ENCODE data around the gene KDM7A. TPM values are rescaled to one million over a fixed set of nuclear protein-coding genes. Genes with fewer than 3 reads are reported as not detected.
A peak's percentile ranks its signal among the peaks of the same experiment; 100 is the strongest.

Gene KDM7A
- total and polyA plus RNA-seq, 2 donors, result 6.3 to 14.8 TPM

GRCh38 chr7:140217750-140218501, 41.1 kb upstream of the KDM7A start:
- Histone ChIP-seq H3K4me3 (ENCODE audit: low read length in 2 of 2) (no peak overlapping the region), H3K27ac (ENCODE audit: low read depth in 1 of 2, low read length in 1 of 2) (no peak overlapping the region), H3K36me3 (ENCODE audit: control insufficient read depth in 2 of 2, insufficient read depth in 2 of 2, low read length in 1 of 2) (no peaks in the 10 kb centered on the region), H3K9me3 (ENCODE audit: control insufficient read depth in 2 of 2, insufficient read depth in 1 of 2, low read length in 1 of 2) (peaks cover 0 to 15% of the 10 kb centered on the region in 2 donors), H3K4me1 (ENCODE audit: control insufficient read depth in 2 of 2, insufficient read depth in 2 of 2, low read length in 2 of 2) (no peaks in the 10 kb centered on the region), H3K27me3 (ENCODE audit: control insufficient read depth in 2 of 2, insufficient read depth in 1 of 2, low read length in 1 of 2) (no peaks in the 10 kb centered on the region)
- DNase-seq (ENCODE audit: low read depth in 6 of 9, low spot score in 9 of 9), result no peak
- WGBS, result 100% methylated on average over 4 of the region's 4 CpGs

- no peak for DNase-seq (ENCODE audit: low read depth in 6 of 9, low spot score in 9 of 9)
- H3K4me1 ChIP-seq (ENCODE audit: control insufficient read depth in 2 of 2, insufficient read depth in 2 of 2, low read length in 2 of 2), result peaks cover 1 to 6% of the 10 kb centered on the region in 2 donors
- H3K27me3 ChIP-seq (ENCODE audit: control insufficient read depth in 2 of 2, insufficient read depth in 1 of 2, low read length in 1 of 2), result no peaks in the 10 kb centered on the region
- peaks cover 0 to 15% of the 10 kb centered on the region in 2 donors for H3K9me3 ChIP-seq (ENCODE audit: control insufficient read depth in 2 of 2, insufficient read depth in 1 of 2, low read length in 1 of 2)
- no peak overlapping the region for H3K4me3 ChIP-seq (ENCODE audit: low read length in 2 of 2)
- H3K36me3 ChIP-seq (ENCODE audit: control insufficient read depth in 2 of 2, insufficient read depth in 2 of 2, low read length in 1 of 2), result no peaks in the 10 kb centered on the region
- no peak overlapping the region for H3K27ac ChIP-seq (ENCODE audit: low read depth in 1 of 2, low read length in 1 of 2)
- 96% methylated on average over 3 of the region's 3 CpGs for WGBS
Measured at GRCh38 chr7:140215281-140215680, 38.5 kb upstream of the KDM7A start.

GRCh38 chr7:140214075-140214684, 37.4 kb upstream of the KDM7A start:
- Histone ChIP-seq H3K9me3 (ENCODE audit: control insufficient read depth in 2 of 2, insufficient read depth in 1 of 2, low read length in 1 of 2) (peaks cover 0 to 15% of the 10 kb centered on the region in 2 donors), H3K27ac (ENCODE audit: low read depth in 1 of 2, low read length in 1 of 2) (no peak overlapping the region), H3K27me3 (ENCODE audit: control insufficient read depth in 2 of 2, insufficient read depth in 1 of 2, low read length in 1 of 2) (no peaks in the 10 kb centered on the region), H3K4me1 (ENCODE audit: control insufficient read depth in 2 of 2, insufficient read depth in 2 of 2, low read length in 2 of 2) (peaks cover 5 to 13% of the 10 kb centered on the region in 2 donors), H3K4me3 (ENCODE audit: low read length in 2 of 2) (no peak overlapping the region), H3K36me3 (ENCODE audit: control insufficient read depth in 2 of 2, insufficient read depth in 2 of 2, low read length in 1 of 2) (no peaks in the 10 kb centered on the region)
- WGBS, result 63% methylated on average over 3 of the region's 3 CpGs
- DNase-seq (ENCODE audit: low read depth in 6 of 9, low spot score in 9 of 9), result no peak

GRCh38 chr7:140213684-140214074, 36.9 kb upstream of the KDM7A start:
- Histone ChIP-seq H3K4me3 (ENCODE audit: low read length in 2 of 2) (no peak overlapping the region), H3K36me3 (ENCODE audit: control insufficient read depth in 2 of 2, insufficient read depth in 2 of 2, low read length in 1 of 2) (no peaks in the 10 kb centered on the region), H3K27me3 (ENCODE audit: control insufficient read depth in 2 of 2, insufficient read depth in 1 of 2, low read length in 1 of 2) (no peaks in the 10 kb centered on the region), H3K27ac (ENCODE audit: low read depth in 1 of 2, low read length in 1 of 2) (no peak overlapping the region), H3K9me3 (ENCODE audit: control insufficient read depth in 2 of 2, insufficient read depth in 1 of 2, low read length in 1 of 2) (peaks cover 0 to 14% of the 10 kb centered on the region in 2 donors), H3K4me1 (ENCODE audit: control insufficient read depth in 2 of 2, insufficient read depth in 2 of 2, low read length in 2 of 2) (peaks cover 5 to 13% of the 10 kb centered on the region in 2 donors)
- DNase-seq (ENCODE audit: low read depth in 6 of 9, low spot score in 9 of 9), result no peak
- WGBS, result 96% methylated on average over 3 of the region's 3 CpGs

- no peak overlapping the region for H3K27ac ChIP-seq (ENCODE audit: low read depth in 1 of 2, low read length in 1 of 2)
- H3K27me3 ChIP-seq (ENCODE audit: control insufficient read depth in 2 of 2, insufficient read depth in 1 of 2, low read length in 1 of 2), result no peaks in the 10 kb centered on the region
- peaks cover 0 to 4% of the 10 kb centered on the region in 2 donors for H3K9me3 ChIP-seq (ENCODE audit: control insufficient read depth in 2 of 2, insufficient read depth in 1 of 2, low read length in 1 of 2)
- H3K36me3 ChIP-seq (ENCODE audit: control insufficient read depth in 2 of 2, insufficient read depth in 2 of 2, low read length in 1 of 2), result no peaks in the 10 kb centered on the region
- H3K4me1 ChIP-seq (ENCODE audit: control insufficient read depth in 2 of 2, insufficient read depth in 2 of 2, low read length in 2 of 2), result peaks cover 5 to 13% of the 10 kb centered on the region in 2 donors
- no peak overlapping the region for H3K4me3 ChIP-seq (ENCODE audit: low read length in 2 of 2)
- no peak for DNase-seq (ENCODE audit: low read depth in 6 of 9, low spot score in 9 of 9)
- 92% methylated on average over 10 of the region's 10 CpGs for WGBS
Measured at GRCh38 chr7:140212100-140212881, 35.5 kb upstream of the KDM7A start.

- H3K27me3 ChIP-seq (ENCODE audit: control insufficient read depth in 2 of 2, insufficient read depth in 1 of 2, low read length in 1 of 2), result no peaks in the 10 kb centered on the region
- peaks cover 5 to 13% of the 10 kb centered on the region in 2 donors for H3K4me1 ChIP-seq (ENCODE audit: control insufficient read depth in 2 of 2, insufficient read depth in 2 of 2, low read length in 2 of 2)
- peaks cover 0 to 4% of the 10 kb centered on the region in 2 donors for H3K9me3 ChIP-seq (ENCODE audit: control insufficient read depth in 2 of 2, insufficient read depth in 1 of 2, low read length in 1 of 2)
- 98% methylated on average over 4 of the region's 4 CpGs for WGBS
- no peaks in the 10 kb centered on the region for H3K36me3 ChIP-seq (ENCODE audit: control insufficient read depth in 2 of 2, insufficient read depth in 2 of 2, low read length in 1 of 2)
- no peak overlapping the region for H3K4me3 ChIP-seq (ENCODE audit: low read length in 2 of 2)
- no peak overlapping the region for H3K27ac ChIP-seq (ENCODE audit: low read depth in 1 of 2, low read length in 1 of 2)
- DNase-seq (ENCODE audit: low read depth in 6 of 9, low spot score in 9 of 9), result no peak
Measured at GRCh38 chr7:140211698-140212097, 34.9 kb upstream of the KDM7A start.

GRCh38 chr7:140209866-140210609, 33.3 kb upstream of the KDM7A start:
- Histone ChIP-seq H3K9me3 (ENCODE audit: control insufficient read depth in 2 of 2, insufficient read depth in 1 of 2, low read length in 1 of 2) (peaks cover 0 to under 1% of the 10 kb centered on the region in 2 donors), H3K36me3 (ENCODE audit: control insufficient read depth in 2 of 2, insufficient read depth in 2 of 2, low read length in 1 of 2) (no peaks in the 10 kb centered on the region), H3K27me3 (ENCODE audit: control insufficient read depth in 2 of 2, insufficient read depth in 1 of 2, low read length in 1 of 2) (no peaks in the 10 kb centered on the region), H3K4me3 (ENCODE audit: low read length in 2 of 2) (no peak overlapping the region), H3K27ac (ENCODE audit: low read depth in 1 of 2, low read length in 1 of 2) (peak overlapping the region in 1 of 2 donors; percentile 59), H3K4me1 (ENCODE audit: control insufficient read depth in 2 of 2, insufficient read depth in 2 of 2, low read length in 2 of 2) (peaks cover 5 to 16% of the 10 kb centered on the region in 2 donors)
- DNase-seq (ENCODE audit: low read depth in 6 of 9, low spot score in 9 of 9), result peak in 4 of 9 donors; percentile 9 to 65 (median 34)
- WGBS, result 58% methylated on average over 17 of the region's 17 CpGs

- Histone ChIP-seq H3K27me3 (ENCODE audit: control insufficient read depth in 2 of 2, insufficient read depth in 1 of 2, low read length in 1 of 2) (no peaks in the 10 kb centered on the region), H3K4me1 (ENCODE audit: control insufficient read depth in 2 of 2, insufficient read depth in 2 of 2, low read length in 2 of 2) (peaks cover 5 to 16% of the 10 kb centered on the region in 2 donors), H3K27ac (ENCODE audit: low read depth in 1 of 2, low read length in 1 of 2) (no peak overlapping the region), H3K4me3 (ENCODE audit: low read length in 2 of 2) (no peak overlapping the region), H3K9me3 (ENCODE audit: control insufficient read depth in 2 of 2, insufficient read depth in 1 of 2, low read length in 1 of 2) (no peaks in the 10 kb centered on the region), H3K36me3 (ENCODE audit: control insufficient read depth in 2 of 2, insufficient read depth in 2 of 2, low read length in 1 of 2) (no peaks in the 10 kb centered on the region)
- WGBS, result 73% methylated on average over 4 of the region's 4 CpGs
- DNase-seq (ENCODE audit: low read depth in 6 of 9, low spot score in 9 of 9), result no peak
Measured at GRCh38 chr7:140206616-140207389, 30.0 kb upstream of the KDM7A start.
